AG04450 (cell line): ENCODE measurements around the gene CD8B2. TPM values are rescaled to one million over a fixed set of nuclear protein-coding genes. Genes with fewer than 3 reads are reported as not detected.

Experiments
- CTCF ChIA-PET: fragments of 300-600, 350-600 bp; formaldehyde crosslinking; extraction: SDS; loops from one replicate; lab custom pipeline; 2022; ENCODE audit warnings: antibody characterized with exemption, inconsistent platforms; lab: Charles Lee
- POLR2A ChIA-PET: fragments of 350-600 bp; formaldehyde crosslinking; extraction: SDS; loops from one replicate; lab custom pipeline; 2021; ENCODE audit warnings: antibody characterized with exemption, inconsistent platforms; lab: Yijun Ruan, JAX
- DNase-seq: peaks from one replicate; pipeline ENCODE4 v3.0.0-alpha.2; 2011; ENCODE audit warnings: low read depth, low spot score
- H3K27ac ChIP-seq: one replicate; pipeline ENCODE4 v1.5.1; 2012; ENCODE audit warnings: low read depth, low read length, control low read depth
- H3K27me3 ChIP-seq: one replicate; pipeline ENCODE4 v1.6.0; 2012; ENCODE audit warnings: low read length; ENCODE audit not compliant: control insufficient read depth, insufficient read depth
- H3K4me3 ChIP-seq: 2 replicates; pipeline ENCODE4 v1.5.1; 2011; ENCODE audit warnings: mild to moderate bottlenecking, low read depth, low read length, control low read depth
- H3K9me3 ChIP-seq: 2 replicates; pipeline ENCODE4 v1.5.1; 2012; ENCODE audit warnings: low read length; ENCODE audit not compliant: control insufficient read depth, insufficient read depth
- CTCF ChIP-seq: IDR thresholded peaks from 2 replicates; pipeline ENCODE4 v1.5.1; 2011; ENCODE audit warnings: low read depth, low read length, control low read depth, inconsistent platforms
- polyA plus RNA-seq: library from polyadenylated mRNA; depleted of rRNA; stranded (reverse); fragments of >200 nt; gene quantifications from 2 replicates; pipeline ENCODE4 v1.2.3, GENCODE V29; 2011

The CD8B2 gene
- polyA plus RNA-seq, 1 experiment = not detected

GRCh38 chr2:106534471-106534870, 47.3 kb downstream of the CD8B2 start:
- POLR2A ChIA-PET = no interaction called here
- CTCF ChIA-PET = no interaction called here
- Histone ChIP-seq H3K27me3 (no peaks in the 10 kb centered on the region), H3K27ac (no peak overlapping the region), H3K9me3 (no peaks in the 10 kb centered on the region), H3K4me3 (no peak overlapping the region)
- DNase-seq = no peak
- no peak for TF ChIP-seq CTCF

DNA sequence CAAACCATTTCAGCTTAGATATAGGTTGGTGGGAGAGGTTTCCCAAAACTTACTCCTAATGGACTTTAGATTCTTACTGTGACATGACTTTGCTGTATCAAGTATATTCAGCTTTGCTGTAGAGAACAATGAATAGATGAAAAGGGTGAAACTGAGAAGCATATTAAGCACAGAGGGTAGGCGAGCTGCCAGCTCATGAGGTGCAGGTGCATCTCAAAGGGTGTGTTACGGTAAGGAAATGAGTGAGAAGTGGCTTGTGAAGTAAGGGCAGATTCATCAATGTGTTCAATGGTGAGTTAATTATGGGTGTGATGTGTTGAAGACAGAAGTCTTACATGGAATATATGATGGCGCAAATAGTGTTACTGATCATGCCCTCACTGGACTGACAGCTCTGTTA, 49.3 kb downstream of the CD8B2 start:
- no peak for DNase-seq
- Histone ChIP-seq H3K4me3 (no peak overlapping the region), H3K9me3 (no peaks in the 10 kb centered on the region), H3K27me3 (no peaks in the 10 kb centered on the region), H3K27ac (no peak overlapping the region)
- CTCF ChIA-PET = interaction anchor here (0.7 kb wide), 1 partner anchor 8 kb away, joined by 4 read pairs; no protein-coding TSS in a partner anchor
- POLR2A ChIA-PET = no interaction called here
- no peak for TF ChIP-seq CTCF

- Histone ChIP-seq H3K9me3 (no peaks in the 10 kb centered on the region), H3K4me3 (no peak overlapping the region), H3K27me3 (no peaks in the 10 kb centered on the region), H3K27ac (no peak overlapping the region)
- no peak for DNase-seq
- CTCF ChIA-PET = no interaction called here
- POLR2A ChIA-PET = no interaction called here
- TF ChIP-seq CTCF = no peak
Observed at GRCh38 chr2:106537047-106537446, 49.9 kb downstream of the CD8B2 start.

GRCh38 chr2:106537791-106538191, 50.6 kb downstream of the CD8B2 start:
- DNase-seq = no peak
- no peak for TF ChIP-seq CTCF
- Histone ChIP-seq H3K27ac (no peak overlapping the region), H3K9me3 (no peaks in the 10 kb centered on the region), H3K27me3 (no peaks in the 10 kb centered on the region), H3K4me3 (no peak overlapping the region)
- POLR2A ChIA-PET = no interaction called here
- CTCF ChIA-PET = no interaction called here

- CTCF ChIA-PET = no interaction called here
- POLR2A ChIA-PET = no interaction called here
- TF ChIP-seq CTCF = no peak
- no peak overlapping the region for H3K27ac ChIP-seq
- peaks cover 2% of the 10 kb centered on the region for H3K27me3 ChIP-seq
- no peak for DNase-seq
- H3K9me3 ChIP-seq = no peaks in the 10 kb centered on the region
- no peak overlapping the region for H3K4me3 ChIP-seq
Observed at GRCh38 chr2:106540886-106541285, 53.7 kb downstream of the CD8B2 start.
